ENCODE measurements around the gene OTULIN. TPM values are rescaled to one million over a fixed set of nuclear protein-coding genes. Genes with fewer than 3 reads are reported as not detected.

OTULIN gene
- total and polyA plus RNA-seq, 8 donors, result 17.0 to 34.3 (median 21.4) TPM

- no peak for ATAC-seq
- no peaks in the 10 kb centered on the region for H3K27me3 ChIP-seq
- no peaks in the 10 kb centered on the region for H3K9me3 ChIP-seq
- H3K4me3 ChIP-seq, result no peak overlapping the region
- DNase-seq, result peak in 1 of 4 donors; percentile 31
- peak overlapping the region in 1 of 2 donors; percentile 49 for H3K27ac ChIP-seq
- peaks cover 20 to 91% of the 10 kb centered on the region in 2 donors for H3K4me1 ChIP-seq
- intact Hi-C loops (cut with DNase I), result no loop called here
- peaks cover 0 to 7% of the 10 kb centered on the region in 2 donors for H3K36me3 ChIP-seq
- no peak for TF ChIP-seq CTCF (IDR thresholded peaks at IDR 0.05)
These were observed 6.9 kb downstream of the OTULIN start for GRCh38 chr5:14671414-14671813.

- DNase-seq (no peak), ATAC-seq (peak; percentile 9)
- Histone ChIP-seq H3K36me3 (peaks cover 0 to 7% of the 10 kb centered on the region in 2 donors), H3K9me3 (no peaks in the 10 kb centered on the region), H3K4me1 (peaks cover 20 to 91% of the 10 kb centered on the region in 2 donors), H3K27ac (peak overlapping the region in 1 of 2 donors; percentile 49), H3K4me3 (no peak overlapping the region), H3K27me3 (no peaks in the 10 kb centered on the region)
- no peak for TF ChIP-seq CTCF (IDR thresholded peaks at IDR 0.05)
- intact Hi-C loops (cut with DNase I), result no loop called here
These were observed 7.6 kb downstream of the OTULIN start for GRCh38 chr5:14672082-14672481.

- no peak for TF ChIP-seq CTCF (IDR thresholded peaks at IDR 0.05)
- DNase-seq (no peak), ATAC-seq (peak; percentile 9)
- Histone ChIP-seq H3K4me3 (no peak overlapping the region), H3K4me1 (peaks cover 20 to 88% of the 10 kb centered on the region in 2 donors), H3K36me3 (peaks cover 0 to 7% of the 10 kb centered on the region in 2 donors), H3K27me3 (no peaks in the 10 kb centered on the region), H3K27ac (no peak overlapping the region), H3K9me3 (no peaks in the 10 kb centered on the region)
- intact Hi-C loops (cut with DNase I), result no loop called here
These were observed 8.2 kb downstream of the OTULIN start for GRCh38 chr5:14672484-14673394.

GRCh38 chr5:14673443-14673842 is 8.9 kb downstream of the OTULIN start:
- TF ChIP-seq CTCF (IDR thresholded peaks at IDR 0.05), result no peak
- DNase-seq (no peak), ATAC-seq (no peak)
- Histone ChIP-seq H3K9me3 (no peaks in the 10 kb centered on the region), H3K4me3 (no peak overlapping the region), H3K27me3 (no peaks in the 10 kb centered on the region), H3K27ac (no peak overlapping the region), H3K4me1 (peaks cover 20 to 81% of the 10 kb centered on the region in 2 donors), H3K36me3 (peaks cover 0 to 7% of the 10 kb centered on the region in 2 donors)
- intact Hi-C loops (cut with DNase I), result no loop called here

All from left lung (tissue), 10 donors.